Measurements from ENCODE around the gene TMEM147.

The TMEM147 gene

DNA sequence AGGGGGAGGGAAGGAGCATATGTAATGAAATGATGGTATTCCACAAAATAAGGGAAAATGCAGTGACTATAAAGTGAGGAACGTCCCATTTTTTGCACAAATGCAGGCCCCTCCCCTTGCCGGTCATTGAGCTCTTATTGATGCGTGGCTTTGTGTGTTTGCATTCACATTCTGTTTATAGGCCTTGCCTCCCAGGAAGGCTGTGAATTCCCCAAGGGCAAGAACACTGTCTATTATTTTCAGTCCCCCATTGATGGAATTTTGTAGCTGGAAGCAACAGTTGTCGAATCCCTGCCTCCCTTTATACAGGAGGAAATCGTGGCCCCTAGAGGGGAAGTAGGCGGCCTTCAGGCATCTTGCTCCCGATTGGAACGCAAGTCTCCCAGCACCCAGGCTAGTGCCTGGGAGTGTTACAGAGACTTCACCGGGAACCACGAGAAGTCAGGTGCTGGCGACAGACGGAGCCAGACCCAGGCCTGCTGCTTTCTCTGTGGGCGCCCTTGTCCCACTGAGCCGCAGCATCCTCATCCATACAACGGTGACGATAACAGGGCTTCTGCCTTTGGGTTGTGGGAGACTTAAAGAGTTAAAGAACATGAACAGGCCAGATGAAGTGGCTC lies 24.2 kb upstream of the TMEM147 start:
- Mint-ChIP-seq H3K36me3 (ENCODE audit: low read depth) (no peaks in the 10 kb centered on the region), H3K27me3 (ENCODE audit: low read depth, poor library complexity) (peaks cover 16% of the 10 kb centered on the region), H3K27ac (no peak overlapping the region), H3K4me3 (no peak overlapping the region), H3K9me3 (no peaks in the 10 kb centered on the region), H3K4me1 (peaks cover 17% of the 10 kb centered on the region)
- DNase-seq: no peak
- TF ChIP-seq CTCF (IDR thresholded peaks at IDR 0.05): no peak

GRCh38 chr19:35522745-35523327 lies 22.6 kb upstream of the TMEM147 start:
- DNase-seq: no peak
- H3K4me1 Mint-ChIP-seq: peaks cover 17% of the 10 kb centered on the region
- H3K4me3 Mint-ChIP-seq: no peak overlapping the region
- H3K27me3 Mint-ChIP-seq (ENCODE audit: low read depth, poor library complexity): peaks cover 22% of the 10 kb centered on the region
- no peak for TF ChIP-seq CTCF (IDR thresholded peaks at IDR 0.05)
- no peaks in the 10 kb centered on the region for H3K36me3 Mint-ChIP-seq (ENCODE audit: low read depth)
- no peak overlapping the region for H3K27ac Mint-ChIP-seq
- H3K9me3 Mint-ChIP-seq: no peaks in the 10 kb centered on the region

DNA sequence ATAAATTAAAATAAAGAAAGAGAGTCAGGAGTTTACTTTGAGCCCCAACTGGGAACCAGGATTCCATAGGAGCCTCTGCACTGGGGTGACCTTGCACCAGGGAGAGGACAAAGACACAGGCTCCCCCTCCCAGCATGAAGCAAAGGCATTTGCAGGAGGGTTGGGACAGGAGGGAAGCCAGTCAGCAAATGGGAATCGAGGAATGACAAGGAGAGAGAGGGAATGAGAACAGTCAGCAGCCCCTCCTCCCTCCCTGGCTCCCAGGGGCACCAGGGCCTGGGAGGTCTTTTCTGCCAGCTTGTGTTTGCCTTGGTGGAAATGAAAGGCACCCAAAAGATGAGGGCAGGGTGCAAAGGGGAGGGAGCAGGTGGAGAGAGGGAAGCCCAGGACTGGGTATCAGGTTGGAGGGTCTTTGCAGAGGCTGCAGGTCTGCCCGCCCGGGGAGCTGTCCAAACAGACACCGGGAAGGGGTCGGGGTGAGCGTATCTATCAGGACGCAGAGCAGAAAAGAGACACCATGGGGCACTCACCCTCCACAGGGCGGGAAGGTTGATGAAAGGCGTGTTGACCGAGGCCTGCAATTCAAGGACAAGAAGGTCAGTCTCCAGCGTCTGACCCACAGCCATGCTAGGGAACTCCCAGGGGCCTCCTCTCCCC lies 21.1 kb upstream of the TMEM147 start:
- peak; percentile 41 for DNase-seq
- H3K9me3 Mint-ChIP-seq: no peaks in the 10 kb centered on the region
- no peak overlapping the region for H3K27ac Mint-ChIP-seq
- TF ChIP-seq CTCF (IDR thresholded peaks at IDR 0.05): no peak
- H3K4me3 Mint-ChIP-seq: no peak overlapping the region
- peaks cover 17% of the 10 kb centered on the region for H3K4me1 Mint-ChIP-seq
- H3K36me3 Mint-ChIP-seq (ENCODE audit: low read depth): no peaks in the 10 kb centered on the region
- H3K27me3 Mint-ChIP-seq (ENCODE audit: low read depth, poor library complexity): peaks cover 20% of the 10 kb centered on the region

DNA sequence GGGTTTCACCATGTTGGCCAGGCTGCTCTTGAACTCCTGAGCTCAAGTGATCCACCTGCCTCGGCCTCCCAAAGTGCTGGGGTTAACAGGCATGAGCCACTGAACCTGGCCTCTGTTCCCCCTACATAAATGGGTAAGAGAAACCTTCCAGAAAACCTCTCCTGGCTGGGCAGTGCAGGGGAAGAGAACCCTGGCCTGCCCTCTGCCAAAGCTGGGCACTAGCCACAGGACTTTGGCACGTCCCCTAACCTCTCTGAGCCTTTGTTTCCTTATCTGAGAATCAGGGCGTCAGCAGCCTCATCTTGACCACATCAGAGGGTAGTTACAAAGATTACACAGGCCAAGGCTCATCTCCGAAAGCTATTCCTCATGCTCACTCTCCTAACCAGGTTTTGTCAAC lies 19.6 kb upstream of the TMEM147 start:
- peaks cover 25% of the 10 kb centered on the region for H3K27me3 Mint-ChIP-seq (ENCODE audit: low read depth, poor library complexity)
- H3K27ac Mint-ChIP-seq: no peak overlapping the region
- H3K4me1 Mint-ChIP-seq: peaks cover 17% of the 10 kb centered on the region
- no peaks in the 10 kb centered on the region for H3K36me3 Mint-ChIP-seq (ENCODE audit: low read depth)
- no peak for DNase-seq
- TF ChIP-seq CTCF (IDR thresholded peaks at IDR 0.05): no peak
- no peak overlapping the region for H3K4me3 Mint-ChIP-seq
- H3K9me3 Mint-ChIP-seq: no peaks in the 10 kb centered on the region

- peaks cover 5% of the 10 kb centered on the region for H3K36me3 Mint-ChIP-seq (ENCODE audit: low read depth)
Observed at GRCh38 chr19:35528218-35529038, 17.0 kb upstream of the TMEM147 start, which contains the start of gene SBSN. SBSN (minus strand) TSS chr19:35528311; CDS start chr19:35528281, 30 bp downstream.

More at GRCh38 chr19:35528218-35529038, 17.0 kb upstream of the TMEM147 start, which contains the start of gene SBSN:
- Mint-ChIP-seq H3K27ac (no peak within 1 kb of the TSS), H3K4me1 (peaks cover 17% of the 10 kb centered on the region), H3K9me3 (no peaks in the 10 kb centered on the region), H3K4me3 (no peak within 1 kb of the TSS), H3K27me3 (ENCODE audit: low read depth, poor library complexity) (peaks cover 31% of the 10 kb centered on the region)
- no peak for TF ChIP-seq CTCF (IDR thresholded peaks at IDR 0.05)
- DNase-seq: no peak

All from nephron progenitor cell (in vitro differentiated cells).